ENCODE measurements around the gene GJA5. TPM values are rescaled to one million over a fixed set of nuclear protein-coding genes. Genes with fewer than 3 reads are reported as not detected.
"Not testable (repeated sequence)": the region's sequence is repeated elsewhere in the genome, so short reads cannot be mapped to it uniquely, and the experiment has no call there.

GJA5 gene
- total RNA-seq, 5 donors from 2014 or later (not counting 1 experiment from before 2014, with no cell fraction given), result not detected

- ATAC-seq (replicated peaks in 1 of 4) (no peak), DNase-seq (no peak)
- H3K4me3 ChIP-seq (ENCODE audit: control insufficient read depth in 1 of 2, extremely low read depth in 1 of 2, low read length in 1 of 2), result no peak overlapping the region
- WGBS (ENCODE audit: insufficient coverage), result 96% methylated on average over 3 of the region's 3 CpGs
- H3K36me3 ChIP-seq (ENCODE audit: control insufficient read depth in 2 of 2, extremely low read depth in 1 of 2, insufficient read depth in 1 of 2, low read length in 1 of 2), result no peaks in the 10 kb centered on the region
- Mint-ChIP-seq H3K27ac (no peak overlapping the region), H3K4me3 (no peak overlapping the region), H3K36me3 (no peaks in the 10 kb centered on the region), H3K27me3 (no peaks in the 10 kb centered on the region), H3K4me1 (peaks cover 2 to 5% (median 4%) of the 10 kb centered on the region in 3 donors), H3K9me3 (no peaks in the 10 kb centered on the region)
- H3K27ac ChIP-seq (ENCODE audit: low read length), result no peak overlapping the region
- no peaks in the 10 kb centered on the region for H3K27me3 ChIP-seq (replicated peaks in 1 of 2; ENCODE audit: control insufficient read depth in 2 of 2, extremely low read depth in 1 of 2, insufficient read depth in 2 of 2, low read length in 1 of 2)
- H3K9me3 ChIP-seq, result no peaks in the 10 kb centered on the region
- no peaks in the 10 kb centered on the region for H3K4me1 ChIP-seq (ENCODE audit: control insufficient read depth in 1 of 2, extremely low read depth in 1 of 2, insufficient read depth in 2 of 2, low read length in 2 of 2)
- ChIA-PET POLR2A (no interaction called here), CTCF (no interaction called here)
Measured at GRCh38 chr1:147740391-147740790, 20.0 kb downstream of the GJA5 start.

- Histone ChIP-seq H3K4me3 (ENCODE audit: control insufficient read depth in 1 of 2, extremely low read depth in 1 of 2, low read length in 1 of 2) (no peak overlapping the region), H3K27me3 (replicated peaks in 1 of 2; ENCODE audit: control insufficient read depth in 2 of 2, extremely low read depth in 1 of 2, insufficient read depth in 2 of 2, low read length in 1 of 2) (no peaks in the 10 kb centered on the region), H3K27ac (ENCODE audit: low read length) (no peak overlapping the region), H3K36me3 (ENCODE audit: control insufficient read depth in 2 of 2, extremely low read depth in 1 of 2, insufficient read depth in 1 of 2, low read length in 1 of 2) (no peaks in the 10 kb centered on the region), H3K9me3 (no peaks in the 10 kb centered on the region), H3K4me1 (ENCODE audit: control insufficient read depth in 1 of 2, extremely low read depth in 1 of 2, insufficient read depth in 2 of 2, low read length in 2 of 2) (no peaks in the 10 kb centered on the region)
- no peak overlapping the region for H3K27ac Mint-ChIP-seq
- peaks cover 8 to 18% (median 14%) of the 10 kb centered on the region in 3 donors for H3K4me1 Mint-ChIP-seq
- no peaks in the 10 kb centered on the region for H3K27me3 Mint-ChIP-seq
- DNase-seq (no peak), ATAC-seq (replicated peaks in 1 of 4) (no peak)
- no peak overlapping the region for H3K4me3 Mint-ChIP-seq
- WGBS (ENCODE audit: insufficient coverage), result no CpG with 5 or more reads among the region's 6 CpGs
- no peaks in the 10 kb centered on the region for H3K36me3 Mint-ChIP-seq
- ChIA-PET POLR2A (no interaction called here), CTCF (no interaction called here)
- no peaks in the 10 kb centered on the region for H3K9me3 Mint-ChIP-seq
Measured at GRCh38 chr1:147738739-147739476, 21.5 kb downstream of the GJA5 start.

- Histone ChIP-seq H3K27me3 (replicated peaks in 1 of 2; ENCODE audit: control insufficient read depth in 2 of 2, extremely low read depth in 1 of 2, insufficient read depth in 2 of 2, low read length in 1 of 2) (no peaks in the 10 kb centered on the region), H3K4me3 (ENCODE audit: control insufficient read depth in 1 of 2, extremely low read depth in 1 of 2, low read length in 1 of 2) (no peak overlapping the region), H3K9me3 (no peaks in the 10 kb centered on the region), H3K36me3 (ENCODE audit: control insufficient read depth in 2 of 2, extremely low read depth in 1 of 2, insufficient read depth in 1 of 2, low read length in 1 of 2) (no peaks in the 10 kb centered on the region), H3K4me1 (ENCODE audit: control insufficient read depth in 1 of 2, extremely low read depth in 1 of 2, insufficient read depth in 2 of 2, low read length in 2 of 2) (no peaks in the 10 kb centered on the region), H3K27ac (ENCODE audit: low read length) (no peak overlapping the region)
- 67% methylated on average over 1 of the region's 2 CpGs for WGBS (ENCODE audit: insufficient coverage)
- Mint-ChIP-seq H3K36me3 (no peaks in the 10 kb centered on the region), H3K4me1 (peaks cover 8 to 18% (median 14%) of the 10 kb centered on the region in 3 donors), H3K9me3 (no peaks in the 10 kb centered on the region), H3K4me3 (no peak overlapping the region), H3K27ac (no peak overlapping the region), H3K27me3 (no peaks in the 10 kb centered on the region)
- ChIA-PET CTCF (interaction anchor here in 1 of 2 donors (0.5 kb wide), 1 partner anchor 129 kb away, joined by 4 read pairs; no protein-coding TSS in a partner anchor), POLR2A (no interaction called here)
- ATAC-seq (replicated peaks in 1 of 4) (no peak), DNase-seq (no peak)
Measured at GRCh38 chr1:147738129-147738528, 22.3 kb downstream of the GJA5 start.

GRCh38 chr1:147736883-147737282, 23.5 kb downstream of the GJA5 start:
- Histone ChIP-seq H3K27me3 (replicated peaks in 1 of 2; ENCODE audit: control insufficient read depth in 2 of 2, extremely low read depth in 1 of 2, insufficient read depth in 2 of 2, low read length in 1 of 2) (no peaks in the 10 kb centered on the region), H3K27ac (ENCODE audit: low read length) (no peak overlapping the region), H3K9me3 (no peaks in the 10 kb centered on the region), H3K36me3 (ENCODE audit: control insufficient read depth in 2 of 2, extremely low read depth in 1 of 2, insufficient read depth in 1 of 2, low read length in 1 of 2) (no peaks in the 10 kb centered on the region), H3K4me3 (ENCODE audit: control insufficient read depth in 1 of 2, extremely low read depth in 1 of 2, low read length in 1 of 2) (no peak overlapping the region), H3K4me1 (ENCODE audit: control insufficient read depth in 1 of 2, extremely low read depth in 1 of 2, insufficient read depth in 2 of 2, low read length in 2 of 2) (no peaks in the 10 kb centered on the region)
- no peak for DNase-seq
- ChIA-PET CTCF (no interaction called here), POLR2A (no interaction called here)
- H3K4me1 Mint-ChIP-seq, result peaks cover 8 to 18% (median 14%) of the 10 kb centered on the region in 3 donors
- H3K4me3 Mint-ChIP-seq, result no peak overlapping the region
- no peak for ATAC-seq (replicated peaks in 1 of 4)
- H3K27me3 Mint-ChIP-seq, result peaks cover 0 to 2% of the 10 kb centered on the region in 2 donors
- no peak overlapping the region for H3K27ac Mint-ChIP-seq
- no peaks in the 10 kb centered on the region for H3K9me3 Mint-ChIP-seq
- H3K36me3 Mint-ChIP-seq, result no peaks in the 10 kb centered on the region

GRCh38 chr1:147735423-147735822, 25.0 kb downstream of the GJA5 start:
- Histone ChIP-seq H3K4me3 (ENCODE audit: control insufficient read depth in 1 of 2, extremely low read depth in 1 of 2, low read length in 1 of 2) (no peak overlapping the region), H3K9me3 (no peaks in the 10 kb centered on the region), H3K4me1 (ENCODE audit: control insufficient read depth in 1 of 2, extremely low read depth in 1 of 2, insufficient read depth in 2 of 2, low read length in 2 of 2) (no peaks in the 10 kb centered on the region), H3K27ac (ENCODE audit: low read length) (no peak overlapping the region), H3K36me3 (ENCODE audit: control insufficient read depth in 2 of 2, extremely low read depth in 1 of 2, insufficient read depth in 1 of 2, low read length in 1 of 2) (no peaks in the 10 kb centered on the region), H3K27me3 (replicated peaks in 1 of 2; ENCODE audit: control insufficient read depth in 2 of 2, extremely low read depth in 1 of 2, insufficient read depth in 2 of 2, low read length in 1 of 2) (no peaks in the 10 kb centered on the region)
- Mint-ChIP-seq H3K27me3 (peaks cover 3 to 4% of the 10 kb centered on the region in 2 donors), H3K9me3 (no peaks in the 10 kb centered on the region), H3K27ac (no peak overlapping the region), H3K36me3 (no peaks in the 10 kb centered on the region), H3K4me3 (no peak overlapping the region), H3K4me1 (peaks cover 8 to 18% (median 14%) of the 10 kb centered on the region in 3 donors)
- no peak for ATAC-seq (replicated peaks in 1 of 4)
- ChIA-PET POLR2A (no interaction called here), CTCF (no interaction called here)
- DNase-seq, result no peak
- WGBS (ENCODE audit: insufficient coverage), result no CpG with 5 or more reads among the region's 1 CpG

GRCh38 chr1:147734291-147734841, 26.0 kb downstream of the GJA5 start:
- CTCF ChIA-PET; H3K4me3 Mint-ChIP-seq; H3K36me3 Mint-ChIP-seq; H3K4me1 ChIP-seq (ENCODE audit: control insufficient read depth in 1 of 2, extremely low read depth in 1 of 2, insufficient read depth in 2 of 2, low read length in 2 of 2); H3K27me3 Mint-ChIP-seq; H3K27ac Mint-ChIP-seq; H3K9me3 ChIP-seq; H3K27me3 ChIP-seq (replicated peaks in 1 of 2; ENCODE audit: control insufficient read depth in 2 of 2, extremely low read depth in 1 of 2, insufficient read depth in 2 of 2, low read length in 1 of 2); DNase-seq; ATAC-seq (replicated peaks in 1 of 4); H3K4me3 ChIP-seq (ENCODE audit: control insufficient read depth in 1 of 2, extremely low read depth in 1 of 2, low read length in 1 of 2); H3K9me3 Mint-ChIP-seq; H3K36me3 ChIP-seq (ENCODE audit: control insufficient read depth in 2 of 2, extremely low read depth in 1 of 2, insufficient read depth in 1 of 2, low read length in 1 of 2); H3K27ac ChIP-seq (ENCODE audit: low read length): not testable (repeated sequence)
- WGBS (ENCODE audit: insufficient coverage), result no CpG with 5 or more reads among the region's 4 CpGs
- POLR2A ChIA-PET, result interaction anchor here in 1 of 2 donors (0.6 kb wide), 1 partner anchor 204 kb away, joined by 4 read pairs; no protein-coding TSS in a partner anchor
- H3K4me1 Mint-ChIP-seq, result peaks cover 8 to 18% (median 14%) of the 10 kb centered on the region in 3 donors

Measured in T-cell (primary cell).